BE2C (cell line): ENCODE data around the gene ZNF91. TPM values are rescaled to one million over a fixed set of nuclear protein-coding genes. Genes with fewer than 3 reads are reported as not detected.

Experiments used
- DNase-seq: peaks from one replicate; pipeline ENCODE4 v3.0.0-alpha.2; 2020
- H3K27me3 ChIP-seq: fragments of 250-450 bp; sonication (Bioruptor Pico); 2 replicates; pipeline ENCODE4 v1.5.1; 2020; ENCODE audit warnings: mild to moderate bottlenecking
- H3K36me3 ChIP-seq: fragments of 250-450 bp; sonication (Bioruptor Pico); 2 replicates; pipeline ENCODE4 v1.5.1; 2020; ENCODE audit warnings: mild to moderate bottlenecking
- H3K4me1 ChIP-seq: fragments of 250-450 bp; sonication (Bioruptor Pico); 2 replicates; pipeline ENCODE4 v1.5.1; 2020
- H3K4me3 ChIP-seq: 2 replicates; pipeline ENCODE4 v1.5.1; 2011; ENCODE audit warnings: low read depth, low read length
- H3K9me3 ChIP-seq: fragments of 250-450 bp; sonication (Bioruptor Pico); 2 replicates; pipeline ENCODE4 v1.5.1; 2020
- polyA plus RNA-seq: library from polyadenylated mRNA; unstranded; fragments of >200 nt; gene quantifications from one replicate; pipeline ENCODE4 v1.2.1, GENCODE V29; 2012; ENCODE audit warnings: low read depth, missing spikeins; ENCODE audit not compliant: insufficient read length, insufficient read depth
- TF ChIP-seq, protein P1 (sequence below): IDR thresholded peaks from 2 replicates; pipeline ENCODE4 v1.5.1; 2012; ENCODE audit warnings: mild to moderate bottlenecking, low read depth, low read length

ZNF91 gene
- 12.1 TPM for polyA plus RNA-seq

DNA sequence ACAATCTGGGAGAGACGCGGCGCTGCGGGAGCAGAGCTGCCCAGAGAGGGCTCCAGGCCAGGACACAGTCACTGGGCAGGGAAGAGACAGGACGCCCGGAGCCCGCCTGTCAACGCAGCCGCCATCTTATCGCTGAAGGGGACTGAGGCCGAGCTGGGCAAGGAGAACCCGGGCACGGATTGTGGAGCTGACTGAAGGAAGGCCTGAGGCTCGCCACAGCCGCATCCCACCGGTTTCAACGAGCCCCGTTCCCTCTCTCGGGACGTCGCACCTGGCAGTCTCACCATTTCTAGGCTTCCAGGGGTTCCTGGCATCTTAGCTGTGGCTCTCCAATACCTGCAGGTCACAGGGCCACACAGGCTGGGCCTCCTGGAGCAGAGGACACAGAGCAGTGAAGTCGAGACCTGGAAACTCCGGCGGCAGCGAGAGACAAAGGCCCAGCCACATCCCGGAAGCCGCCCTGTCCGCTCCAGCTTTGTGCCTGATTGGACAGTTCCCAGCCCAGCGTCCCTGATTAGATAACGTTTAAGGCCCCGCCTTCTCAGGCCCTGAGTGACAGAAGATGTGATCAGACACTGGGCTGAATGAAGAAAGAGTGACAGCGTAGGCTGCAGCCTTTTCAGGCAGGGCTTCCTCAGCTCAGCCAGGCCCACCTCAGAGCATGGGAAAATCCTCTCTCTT lies at the start of gene ZNF91:
TSS of gene ZNF91 (minus strand) at position 431 of the 681 bp plus-strand sequence. CDS start at position 314, 117 bp downstream.
- H3K36me3 ChIP-seq = no peaks in the 10 kb centered on the region; the same call in 1 of the 2 replicates
- peak within 1 kb of the TSS; percentile 94 for H3K4me3 ChIP-seq
- DNase-seq = peak; percentile 94
- no peaks in the 10 kb centered on the region for H3K27me3 ChIP-seq
- no peaks in the 10 kb centered on the region for H3K4me1 ChIP-seq
- TF ChIP-seq, protein P1, sequence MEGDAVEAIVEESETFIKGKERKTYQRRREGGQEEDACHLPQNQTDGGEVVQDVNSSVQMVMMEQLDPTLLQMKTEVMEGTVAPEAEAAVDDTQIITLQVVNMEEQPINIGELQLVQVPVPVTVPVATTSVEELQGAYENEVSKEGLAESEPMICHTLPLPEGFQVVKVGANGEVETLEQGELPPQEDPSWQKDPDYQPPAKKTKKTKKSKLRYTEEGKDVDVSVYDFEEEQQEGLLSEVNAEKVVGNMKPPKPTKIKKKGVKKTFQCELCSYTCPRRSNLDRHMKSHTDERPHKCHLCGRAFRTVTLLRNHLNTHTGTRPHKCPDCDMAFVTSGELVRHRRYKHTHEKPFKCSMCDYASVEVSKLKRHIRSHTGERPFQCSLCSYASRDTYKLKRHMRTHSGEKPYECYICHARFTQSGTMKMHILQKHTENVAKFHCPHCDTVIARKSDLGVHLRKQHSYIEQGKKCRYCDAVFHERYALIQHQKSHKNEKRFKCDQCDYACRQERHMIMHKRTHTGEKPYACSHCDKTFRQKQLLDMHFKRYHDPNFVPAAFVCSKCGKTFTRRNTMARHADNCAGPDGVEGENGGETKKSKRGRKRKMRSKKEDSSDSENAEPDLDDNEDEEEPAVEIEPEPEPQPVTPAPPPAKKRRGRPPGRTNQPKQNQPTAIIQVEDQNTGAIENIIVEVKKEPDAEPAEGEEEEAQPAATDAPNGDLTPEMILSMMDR = no peak
- H3K9me3 ChIP-seq = no peaks in the 10 kb centered on the region

DNA sequence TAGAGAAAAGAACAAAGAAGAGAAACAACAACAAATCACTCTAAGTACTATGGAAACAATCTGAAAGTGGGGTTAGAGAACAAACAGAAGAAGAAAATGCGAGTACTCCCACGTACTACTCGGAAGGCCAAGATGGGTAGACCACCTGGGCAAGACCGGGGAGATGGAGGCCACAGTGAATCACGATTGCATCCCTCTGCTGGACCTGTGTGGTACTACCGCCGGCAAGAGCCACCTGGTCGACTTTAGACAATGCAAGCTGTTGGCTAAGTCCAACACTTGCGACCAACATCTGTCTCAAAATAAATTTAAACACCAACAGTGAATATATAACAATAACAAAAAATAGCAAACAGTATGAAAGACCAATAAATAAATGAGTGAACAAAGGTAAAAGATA lies 45.5 kb upstream of the ZNF91 start:
- H3K36me3 ChIP-seq = no peaks in the 10 kb centered on the region
- no peak overlapping the region for H3K4me3 ChIP-seq
- TF ChIP-seq, protein P1 = peak; percentile 68
- no peaks in the 10 kb centered on the region for H3K9me3 ChIP-seq
- DNase-seq = peak; percentile 56
- no peaks in the 10 kb centered on the region for H3K27me3 ChIP-seq
- no peaks in the 10 kb centered on the region for H3K4me1 ChIP-seq

GRCh38 chr19:23440207-23440606 lies 44.9 kb upstream of the ZNF91 start:
- H3K4me1 ChIP-seq = no peaks in the 10 kb centered on the region
- H3K9me3 ChIP-seq = no peaks in the 10 kb centered on the region
- TF ChIP-seq, protein P1 = peak; percentile 53
- H3K4me3 ChIP-seq = no peak overlapping the region
- peak; percentile 47 for DNase-seq
- no peaks in the 10 kb centered on the region for H3K36me3 ChIP-seq
- H3K27me3 ChIP-seq = no peaks in the 10 kb centered on the region

DNA sequence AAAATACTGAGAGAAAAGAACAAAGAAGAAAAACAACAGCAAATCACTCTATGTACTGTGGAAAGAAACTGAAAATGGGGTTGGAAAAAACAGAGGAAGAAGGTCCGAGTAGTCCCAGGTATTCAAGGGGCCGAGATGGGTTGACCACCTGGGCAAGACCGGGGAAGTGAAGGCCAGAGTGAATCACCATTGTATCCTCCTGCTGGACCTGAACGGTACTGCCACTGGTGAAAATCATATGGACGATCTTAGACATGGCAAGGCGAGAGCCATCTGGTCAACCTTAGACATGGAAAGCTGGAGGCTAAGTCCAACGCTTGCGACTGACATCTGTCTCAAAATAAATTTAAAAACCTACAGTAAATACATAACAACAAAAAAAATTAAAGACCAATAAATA lies 44.4 kb upstream of the ZNF91 start:
- H3K27me3 ChIP-seq = no peaks in the 10 kb centered on the region
- DNase-seq = peak; percentile 35
- TF ChIP-seq, protein P1 = peak; percentile 51
- H3K36me3 ChIP-seq = no peaks in the 10 kb centered on the region
- no peaks in the 10 kb centered on the region for H3K4me1 ChIP-seq
- no peak overlapping the region for H3K4me3 ChIP-seq
- H3K9me3 ChIP-seq = no peaks in the 10 kb centered on the region

GRCh38 chr19:23437901-23438300 lies 42.6 kb upstream of the ZNF91 start:
- H3K27me3 ChIP-seq = no peaks in the 10 kb centered on the region
- no peaks in the 10 kb centered on the region for H3K36me3 ChIP-seq
- TF ChIP-seq, protein P1 = peak; percentile 3; the same call in 1 of the 2 replicates
- H3K4me1 ChIP-seq = no peaks in the 10 kb centered on the region
- peak; percentile 10 for DNase-seq
- H3K4me3 ChIP-seq = no peak overlapping the region
- no peaks in the 10 kb centered on the region for H3K9me3 ChIP-seq

DNA sequence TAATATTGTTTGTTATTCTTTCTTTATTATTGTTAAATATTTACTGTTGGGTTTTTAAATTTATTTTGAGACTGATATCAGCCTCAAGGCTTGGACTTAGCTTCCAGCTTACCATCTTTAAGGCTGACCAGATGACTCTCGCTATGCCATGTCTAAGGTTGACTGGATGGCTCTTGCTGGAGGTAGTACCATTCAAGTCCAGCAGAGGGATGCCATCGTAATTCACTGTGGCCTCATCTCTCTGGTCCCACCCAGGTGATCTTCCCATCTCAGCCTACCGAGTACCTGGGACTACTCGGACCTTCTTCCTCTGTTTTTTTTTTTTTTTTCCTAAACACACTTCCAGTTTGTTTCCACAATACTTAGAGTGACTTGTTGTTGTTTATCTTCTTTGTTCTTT lies 41.7 kb upstream of the ZNF91 start:
- TF ChIP-seq, protein P1 = peak; percentile 55
- H3K4me1 ChIP-seq = no peaks in the 10 kb centered on the region
- H3K36me3 ChIP-seq = no peaks in the 10 kb centered on the region
- no peaks in the 10 kb centered on the region for H3K27me3 ChIP-seq
- DNase-seq = peak; percentile 29
- no peaks in the 10 kb centered on the region for H3K9me3 ChIP-seq
- H3K4me3 ChIP-seq = no peak overlapping the region
